ENCODE data around the gene PRDM10. TPM values are rescaled to one million over a fixed set of nuclear protein-coding genes. Genes with fewer than 3 reads are reported as not detected.

The PRDM10 gene
- total and polyA plus RNA-seq, 10 of the 15 experiments (the other 5 are each of a cell fraction or from before 2014, with no cell fraction given), result 0.93 to 6.2 (median 4.1) TPM

GRCh38 chr11:129943036-129943435, 59.6 kb downstream of the PRDM10 start:
- H2AFZ ChIP-seq (ENCODE audit: control insufficient read depth, low read depth, low read length), result no peak overlapping the region
- in situ Hi-C loops (cut with MboI) (no loop called here), intact Hi-C loops (cut with micrococcal nuclease; ENCODE audit: unreplicated experiment) (no loop called here)
- CTCF ChIA-PET, result interaction anchor here (0.8 kb wide), 1 partner anchor 19 kb away, joined by 3 read pairs; no protein-coding TSS in a partner anchor
- no peaks in the 10 kb centered on the region for H3K27me3 ChIP-seq (replicated peaks in 1 of 2; ENCODE audit: control insufficient read depth in 2 of 2, insufficient read depth in 2 of 2, low read length in 1 of 2)
- BruUV-seq (replicated peaks), result no TSS peak
- no peak overlapping the region for H3K9ac ChIP-seq (ENCODE audit: control insufficient read depth, insufficient read depth, low read length)
- POLR2A ChIA-PET, result no interaction called here
- H3K4me3 ChIP-seq, result no peak overlapping the region
- RAD21 ChIA-PET (ENCODE audit: unreplicated experiment), result no interaction called here
- no peaks in the 10 kb centered on the region for H3K79me2 ChIP-seq (ENCODE audit: control insufficient read depth, insufficient read depth, low read length)
- H4K20me1 ChIP-seq (ENCODE audit: control insufficient read depth, insufficient read depth), result no peaks in the 10 kb centered on the region
- SMC1A ChIA-PET (ENCODE audit: uncharacterized antibody, unreplicated experiment), result interaction anchor here (1.0 kb wide), 1 partner anchor 12 kb away, joined by 3 read pairs; no protein-coding TSS in a partner anchor
- H3K9me3 ChIP-seq (replicated peaks; ENCODE audit: control insufficient read depth, insufficient read depth, low read length), result no peaks in the 10 kb centered on the region
- ATAC-seq (no peak), DNase-seq (ENCODE audit: low read depth, low spot score) (no peak), FAIRE-seq (no peak)
- peaks cover 6 to 10% of the 10 kb centered on the region in 2 experiments for H3K36me3 ChIP-seq (ENCODE audit: control insufficient read depth in 2 of 2, insufficient read depth in 2 of 2, low read length in 1 of 2)
- H3K27ac ChIP-seq (ENCODE audit: control insufficient read depth, insufficient read depth), result no peak overlapping the region
- H3K4me2 ChIP-seq (ENCODE audit: control insufficient read depth, insufficient read depth), result no peak overlapping the region
- H3K4me1 ChIP-seq (ENCODE audit: control insufficient read depth, insufficient read depth, low read length), result peaks cover 6% of the 10 kb centered on the region
- TF ChIP-seq SRF (IDR thresholded peaks at IDR 0.05; ENCODE audit: low read depth in 2 of 2, low read length in 2 of 2), result no peak
- TF ChIP-seq ZNF207 (IDR thresholded peaks at IDR 0.05; ENCODE audit: borderline replicate concordance), result no peak
- no peak for TF ChIP-seq NFIC (IDR thresholded peaks at IDR 0.05; ENCODE audit: low read depth, low read length)
- no peak for TF ChIP-seq MEF2B (IDR thresholded peaks at IDR 0.05; ENCODE audit: partially characterized antibody, poor library complexity, severe bottlenecking)
- no peak for TF ChIP-seq RBBP5 (conservative IDR thresholded peaks at IDR 0.05)
- TF ChIP-seq E4F1 (IDR thresholded peaks at IDR 0.05; ENCODE audit: borderline replicate concordance, partially characterized antibody), result no peak
- no peak for TF ChIP-seq ZBED1 (IDR thresholded peaks at IDR 0.05; ENCODE audit: borderline replicate concordance)
- no peak for TF ChIP-seq JUNB (IDR thresholded peaks at IDR 0.05)
- TF ChIP-seq CEBPZ (IDR thresholded peaks at IDR 0.05; ENCODE audit: low read depth, low read length), result no peak
- no peak for TF ChIP-seq MYC (IDR thresholded peaks at IDR 0.05; ENCODE audit: insufficient read depth, insufficient read length, insufficient replicate concordance, low read length, severe bottlenecking)
- no peak for TF ChIP-seq SIN3A (IDR thresholded peaks at IDR 0.05; ENCODE audit: low read depth, low read length)
- no peak for TF ChIP-seq E2F8 (IDR thresholded peaks at IDR 0.05; ENCODE audit: low read depth, partially characterized antibody)
- no peak for TF ChIP-seq MLLT1 (IDR thresholded peaks at IDR 0.05)

Measured in GM12878 (cell line).